ENCODE measurements around the gene ZGRF1.

ZGRF1 gene

GRCh38 chr4:112644595-112645535, 8.2 kb upstream of the ZGRF1 start:
- in situ Hi-C loops (cut with MboI; ENCODE audit: low sequenced_read_pairs) = loop anchor here (25.0 kb wide), 1 partner anchor 292 kb away; no protein-coding TSS in a partner anchor

- in situ Hi-C loops (cut with MboI; ENCODE audit: low sequenced_read_pairs) = loop anchor here (25.0 kb wide), 1 partner anchor 295 kb away; no protein-coding TSS in a partner anchor
These were observed 5.8 kb upstream of the ZGRF1 start for GRCh38 chr4:112642526-112642925.

DNA sequence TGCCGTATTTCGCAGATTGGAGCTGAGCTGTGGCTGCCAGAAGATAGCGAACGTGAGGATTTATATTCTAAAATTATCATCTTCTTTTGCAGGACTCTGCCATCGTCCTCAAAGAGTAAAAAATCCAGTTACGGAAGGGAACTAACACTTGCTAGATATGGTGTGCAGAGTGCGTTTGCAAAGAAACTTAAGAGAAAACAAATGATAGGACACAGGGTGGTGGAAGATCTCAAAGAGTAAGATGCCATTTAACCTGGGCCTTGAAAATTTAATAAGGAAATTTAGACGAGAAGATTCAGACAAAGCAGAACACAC, 800 bp upstream of the ZGRF1 start:
- in situ Hi-C loops (cut with MboI; ENCODE audit: low sequenced_read_pairs) = loop anchor here (25.0 kb wide), 1 partner anchor 300 kb away; no protein-coding TSS in a partner anchor

DNA sequence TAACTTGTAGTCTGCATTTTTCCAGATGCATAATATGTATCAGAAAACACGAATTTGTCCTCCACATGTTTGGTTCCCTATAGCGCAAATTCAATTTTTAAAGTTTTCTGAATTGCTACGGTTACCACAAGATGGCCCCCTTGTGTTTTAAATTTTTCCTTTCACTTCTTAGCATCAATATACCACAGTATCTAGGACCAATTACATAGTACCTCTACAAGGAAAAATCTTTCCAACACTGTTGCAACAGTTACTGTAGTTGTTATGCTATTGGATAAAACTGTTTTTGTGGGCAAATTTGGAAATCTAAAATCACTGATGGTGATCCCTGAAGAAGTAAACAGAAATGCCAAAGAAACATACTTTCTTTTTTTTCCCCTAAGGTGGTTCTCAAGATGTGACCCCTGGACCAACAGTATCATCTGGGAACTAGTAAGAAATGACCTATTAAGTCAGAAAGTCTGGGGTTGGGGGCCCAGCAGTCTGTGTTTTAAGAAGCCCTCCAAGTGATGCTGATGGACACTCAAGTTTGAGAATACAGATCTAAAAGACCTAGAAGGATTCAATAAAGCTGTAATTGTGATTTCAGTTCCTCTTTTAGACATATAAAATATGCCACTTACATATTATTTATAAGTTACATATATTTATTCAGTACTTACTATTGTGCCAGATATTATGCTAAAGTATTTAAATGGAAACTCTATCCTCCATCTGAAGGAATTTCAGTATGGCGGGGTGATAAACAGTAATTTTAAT, 3.1 kb downstream of the ZGRF1 start:
- in situ Hi-C loops (cut with MboI; ENCODE audit: low sequenced_read_pairs) = loop anchor here (25.0 kb wide), 1 partner anchor 304 kb away; no protein-coding TSS in a partner anchor

DNA sequence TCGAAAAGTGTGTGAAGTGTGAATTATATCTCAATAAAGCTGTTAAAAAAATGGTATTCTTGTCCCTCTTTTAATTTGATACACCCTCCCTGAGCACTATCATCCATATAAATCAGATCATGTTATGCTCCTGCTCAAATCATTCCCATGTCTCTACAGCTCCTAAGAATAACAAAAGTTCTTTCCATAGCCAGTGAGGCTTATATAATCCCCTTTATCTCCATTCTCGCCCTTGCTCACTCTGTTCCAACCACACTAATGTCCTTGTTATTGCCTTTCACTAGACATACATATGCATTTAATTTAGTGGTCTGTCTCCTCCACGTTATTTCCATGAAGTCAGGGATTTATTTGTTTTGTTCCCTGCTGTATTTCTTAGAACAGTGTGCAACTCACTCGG, 10.5 kb downstream of the ZGRF1 start:
- in situ Hi-C loops (cut with MboI; ENCODE audit: low sequenced_read_pairs) = loop anchor here (25.0 kb wide), 1 partner anchor 311 kb away; no protein-coding TSS in a partner anchor

- in situ Hi-C loops (cut with MboI; ENCODE audit: low sequenced_read_pairs) = loop anchor here (25.0 kb wide), 1 partner anchor 280 kb away; no protein-coding TSS in a partner anchor
These were observed 19.7 kb downstream of the ZGRF1 start for GRCh38 chr4:112616984-112617383.

DNA sequence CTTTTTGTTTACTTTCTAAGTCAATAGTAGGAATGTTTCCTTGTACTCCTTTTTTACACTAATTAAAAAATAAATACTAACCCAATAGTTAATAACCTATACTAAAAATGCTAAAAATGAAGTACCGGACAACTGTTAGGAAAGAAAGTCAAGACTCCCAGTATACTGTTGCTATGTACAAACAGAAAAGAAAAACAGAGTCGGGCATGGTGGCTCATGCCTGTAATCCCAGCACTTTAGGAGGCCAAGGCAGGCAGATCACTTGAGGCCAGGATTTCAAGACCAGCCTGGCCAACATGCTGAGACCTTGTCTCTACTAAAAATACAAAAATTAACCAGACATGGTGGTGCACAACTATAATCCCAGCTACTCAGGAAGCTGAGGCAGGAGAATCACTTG, 23.9 kb downstream of the ZGRF1 start:
- in situ Hi-C loops (cut with MboI; ENCODE audit: low sequenced_read_pairs) = loop anchor here (25.0 kb wide), 1 partner anchor 276 kb away; no protein-coding TSS in a partner anchor

DNA sequence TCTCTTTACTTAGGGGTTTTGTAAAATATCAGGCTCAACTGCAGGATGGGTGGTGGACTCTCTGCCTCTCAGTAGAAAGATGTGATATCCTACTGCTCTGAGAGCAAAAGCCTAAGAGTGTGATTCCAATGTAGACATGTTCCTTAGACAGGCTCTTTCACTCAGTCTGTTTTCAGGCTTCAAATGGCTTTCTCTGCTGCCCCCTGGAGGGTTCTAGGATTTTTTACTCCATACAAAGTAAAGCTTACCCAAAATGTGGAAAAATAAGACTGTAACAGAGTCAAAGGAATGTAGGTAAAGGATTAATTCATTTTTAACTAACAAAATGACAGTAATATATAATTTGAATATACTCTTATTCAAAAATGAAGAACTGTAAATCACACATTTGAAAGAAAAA, 32.1 kb downstream of the ZGRF1 start:
- in situ Hi-C loops (cut with MboI; ENCODE audit: low sequenced_read_pairs) = loop anchor here (25.0 kb wide), 1 partner anchor 267 kb away; no protein-coding TSS in a partner anchor

DNA sequence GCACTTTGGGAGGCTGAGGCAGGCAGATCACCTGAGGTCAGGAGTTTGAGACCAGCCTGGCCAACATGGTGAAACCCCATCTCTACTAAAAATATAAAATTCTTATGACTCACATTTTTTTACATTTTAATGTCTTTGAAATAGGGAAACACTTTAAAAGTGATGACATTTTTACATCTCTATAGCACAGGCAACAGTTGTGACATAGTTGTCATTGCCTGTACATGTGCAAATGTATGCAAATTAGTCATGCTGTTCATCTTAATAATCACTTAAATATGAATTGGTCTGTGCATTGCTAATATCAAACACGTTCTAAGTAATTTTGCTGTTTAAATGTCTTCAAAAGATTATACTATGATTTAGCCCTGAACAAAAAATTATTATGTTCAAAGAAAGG, 41.7 kb downstream of the ZGRF1 start:
- in situ Hi-C loops (cut with MboI; ENCODE audit: low sequenced_read_pairs) = no loop called here

- in situ Hi-C loops (cut with MboI; ENCODE audit: low sequenced_read_pairs) = no loop called here
These were observed 43.1 kb downstream of the ZGRF1 start for GRCh38 chr4:112593438-112594133.

DNA sequence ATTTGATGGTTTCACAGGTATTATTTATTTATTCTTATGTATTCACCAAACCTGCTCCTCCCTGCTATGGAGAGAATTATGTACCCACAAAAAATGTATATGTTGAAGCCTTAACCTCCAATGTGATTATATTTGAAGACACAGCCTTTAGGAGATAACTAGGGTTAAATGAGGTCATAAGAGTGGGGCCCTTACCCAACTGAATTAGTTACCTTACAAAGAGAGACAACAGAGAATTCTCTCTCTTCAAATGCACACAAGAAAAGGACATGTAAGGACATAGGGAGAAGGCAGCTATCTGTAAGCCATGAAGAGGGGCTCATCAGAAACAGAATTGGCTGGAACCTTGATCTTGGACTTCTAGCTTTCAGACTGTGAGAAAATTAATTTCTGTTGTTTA, 44.0 kb downstream of the ZGRF1 start:
- in situ Hi-C loops (cut with MboI; ENCODE audit: low sequenced_read_pairs) = no loop called here

DNA sequence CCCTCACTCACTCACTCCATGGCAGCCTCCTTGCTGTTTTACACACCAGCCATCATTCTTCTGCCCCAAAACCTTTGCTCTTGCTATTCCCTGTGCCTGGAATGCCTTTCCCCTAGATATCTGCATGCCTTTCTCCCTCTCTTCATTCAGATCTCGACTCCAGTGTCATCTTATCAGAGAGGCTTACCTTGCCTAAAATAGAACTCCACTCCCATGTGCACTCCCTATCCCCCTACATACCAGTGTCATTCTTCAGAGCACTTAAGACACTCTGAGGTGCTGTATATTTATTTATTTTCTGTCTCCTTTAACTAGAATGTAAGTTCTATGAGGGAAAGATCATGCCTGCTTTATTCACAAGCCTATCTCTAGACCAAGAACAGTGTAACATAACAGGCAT, 45.1 kb downstream of the ZGRF1 start:
- in situ Hi-C loops (cut with MboI; ENCODE audit: low sequenced_read_pairs) = no loop called here

DNA sequence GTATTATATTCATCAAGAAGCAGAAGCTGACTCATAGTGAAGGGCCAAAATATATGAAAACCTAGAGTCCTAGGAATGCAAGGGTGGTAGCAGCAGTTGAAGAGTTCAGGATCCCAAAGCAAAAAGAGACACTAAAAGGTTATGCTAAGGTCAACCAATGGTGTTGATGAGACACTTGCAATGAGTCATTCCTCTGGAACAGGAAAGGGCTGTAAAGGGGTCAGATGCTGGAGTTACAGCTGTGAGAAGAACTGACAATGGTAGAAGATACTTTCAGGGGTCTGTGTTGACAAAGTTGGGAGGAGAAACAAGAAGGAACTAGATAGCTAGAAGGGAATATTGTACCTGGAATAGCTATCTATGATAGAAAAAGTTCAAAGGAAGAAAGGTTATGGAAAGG, 47.5 kb downstream of the ZGRF1 start:
- in situ Hi-C loops (cut with MboI; ENCODE audit: low sequenced_read_pairs) = no loop called here

- in situ Hi-C loops (cut with MboI; ENCODE audit: low sequenced_read_pairs) = no loop called here
These were observed 50.6 kb downstream of the ZGRF1 start for GRCh38 chr4:112585977-112586736.

DNA sequence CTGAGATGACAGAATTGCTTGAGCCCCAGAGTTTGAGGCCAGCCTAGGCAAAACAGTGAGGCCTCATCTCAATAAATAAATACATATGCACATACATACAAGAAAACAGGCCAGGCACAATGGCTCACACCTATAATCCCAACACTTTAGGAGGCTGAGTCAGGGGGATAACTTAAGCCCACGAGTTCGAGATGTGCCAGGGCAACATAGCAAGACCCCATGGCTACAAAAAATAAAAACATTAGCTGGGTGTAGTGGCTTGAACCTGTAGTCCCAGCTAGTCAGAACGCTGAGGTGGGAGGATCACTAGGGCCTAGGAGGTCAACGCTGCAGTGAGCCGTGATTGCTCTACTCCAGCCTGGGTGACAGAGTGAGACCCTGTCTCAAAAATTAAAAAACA, 69.2 kb downstream of the ZGRF1 start:
- in situ Hi-C loops (cut with MboI; ENCODE audit: low sequenced_read_pairs) = no loop called here

DNA sequence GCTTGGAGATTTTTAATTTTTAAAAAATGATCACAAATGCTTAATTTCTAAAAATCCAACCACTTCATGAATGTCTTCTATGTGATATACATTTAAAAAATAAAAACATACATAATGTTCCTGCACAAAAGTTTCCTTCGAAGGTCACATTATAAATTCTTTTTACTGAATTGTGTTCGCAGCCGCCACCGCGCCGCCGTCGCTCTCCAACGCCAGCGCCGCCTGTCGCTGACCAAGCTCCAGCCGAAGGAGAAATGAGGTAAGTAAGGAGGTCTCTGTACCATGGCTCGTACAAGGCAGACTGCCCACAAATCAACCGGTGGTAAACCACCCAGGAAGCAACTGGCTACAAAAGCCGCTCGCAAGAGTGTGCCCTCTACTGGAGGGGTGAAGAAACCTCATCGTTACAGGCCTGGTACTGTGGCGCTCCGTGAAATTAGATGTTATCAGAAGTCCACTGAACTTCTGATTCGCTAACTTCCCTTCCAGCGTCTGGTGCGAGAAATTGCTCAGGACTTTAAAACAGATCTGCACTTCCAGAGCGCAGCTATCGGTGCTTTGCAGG, 71.9 kb downstream of the ZGRF1 start:
- in situ Hi-C loops (cut with MboI; ENCODE audit: low sequenced_read_pairs) = no loop called here

- in situ Hi-C loops (cut with MboI; ENCODE audit: low sequenced_read_pairs) = no loop called here
These were observed 73.1 kb downstream of the ZGRF1 start for GRCh38 chr4:112563431-112564200.

DNA sequence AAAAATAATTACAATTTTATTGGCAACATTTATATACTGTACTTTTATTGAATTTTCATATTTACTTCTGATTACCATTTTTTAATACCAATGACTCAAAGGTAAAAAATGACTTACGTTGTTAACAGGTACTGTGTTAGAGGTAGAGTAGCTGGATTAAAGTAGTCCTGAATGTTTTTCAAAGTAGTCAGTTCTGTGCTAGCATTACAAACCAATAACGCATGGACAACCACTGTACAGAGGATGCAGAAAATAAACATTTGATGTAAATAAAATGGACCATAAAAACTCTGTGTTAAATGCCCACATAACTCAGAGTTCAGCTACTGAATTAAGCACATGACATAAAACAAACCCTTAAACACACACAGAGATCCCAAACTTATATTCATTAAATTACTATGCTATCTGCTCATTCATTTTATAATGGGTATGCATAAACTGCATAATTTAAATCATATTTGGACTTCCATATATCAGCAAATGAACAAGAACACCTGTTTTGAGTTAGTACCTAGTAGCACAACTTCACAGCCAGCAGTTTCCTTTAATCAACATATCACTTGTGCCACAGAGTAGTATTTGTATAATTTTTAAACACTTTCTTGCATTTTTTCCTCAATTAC, 74.3 kb downstream of the ZGRF1 start:
- in situ Hi-C loops (cut with MboI; ENCODE audit: low sequenced_read_pairs) = no loop called here

DNA sequence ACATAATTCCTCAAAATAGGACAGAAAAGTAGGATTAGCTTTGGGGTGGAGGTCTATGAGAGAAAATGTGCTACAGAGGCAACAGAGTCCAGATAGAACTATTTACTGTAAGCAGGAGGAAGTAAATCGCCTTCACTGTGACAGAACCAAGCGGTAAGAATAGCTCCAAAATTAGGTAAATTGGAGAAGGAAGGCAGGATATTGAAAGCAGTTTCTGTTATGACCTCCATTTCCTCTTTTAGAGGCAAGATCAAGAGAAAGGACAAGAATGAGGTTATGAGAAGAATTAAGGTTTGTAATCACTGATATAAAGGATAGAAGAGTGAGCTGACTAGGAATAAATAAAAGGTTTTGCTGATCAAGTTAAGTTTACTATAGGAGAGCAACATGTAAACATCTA, 76.6 kb downstream of the ZGRF1 start:
- in situ Hi-C loops (cut with MboI; ENCODE audit: low sequenced_read_pairs) = no loop called here

Measured in HL-60/S4 treated with phorbol 12-myristate 13-acetate at 8.2 ng/mL for 4 days and 3 days (cell line).